ENCODE results near the gene TP53I13. TPM values are rescaled to one million over a fixed set of nuclear protein-coding genes. Genes with fewer than 3 reads are reported as not detected.

Gene TP53I13
- total and polyA plus RNA-seq, 2 of the 13 experiments (the other 11 are each of a cell fraction or from before 2014, with no cell fraction given), result 16.9 to 25.7 TPM

DNA sequence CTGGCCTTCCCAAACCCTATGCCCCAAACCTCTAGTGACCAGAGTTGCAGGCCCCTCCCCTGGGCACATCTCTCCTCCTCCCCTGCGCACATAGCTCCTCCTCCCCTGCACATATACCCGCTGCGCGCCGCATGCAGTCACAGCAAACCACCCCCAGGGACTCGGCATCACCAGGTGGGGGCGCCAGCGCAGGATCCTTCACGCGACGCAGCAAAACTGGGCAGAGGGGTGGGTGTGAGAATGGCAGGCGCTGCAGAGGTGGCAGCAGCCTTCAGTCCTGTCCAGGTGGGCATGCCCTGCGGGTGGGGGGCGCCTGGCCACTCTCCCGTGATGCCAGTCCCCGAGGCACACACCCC lies 48.6 kb downstream of the TP53I13 start (continued):
- TF ChIP-seq CTCF (CRISPR knock-in tag; IDR thresholded peaks at IDR 0.05), result peak; percentile 92
- TF ChIP-seq YY1 (IDR thresholded peaks at IDR 0.05; ENCODE audit: insufficient read depth, insufficient replicate concordance, low read depth, low read length), result peak; percentile 15
- TF ChIP-seq KAT8 (CRISPR knock-in tag; IDR thresholded peaks at IDR 0.05), result peak; percentile 23; the same call in 1 of the 2 replicates
- TF ChIP-seq HDAC2 (CRISPR knock-in tag; IDR thresholded peaks at IDR 0.05), result peak; percentile 45; the same call in 1 of the 2 replicates
- TF ChIP-seq RBM39 (IDR thresholded peaks at IDR 0.05; ENCODE audit: low read depth, low read length, poor library complexity, severe bottlenecking), result peak; percentile 60
- TF ChIP-seq TOPORS (CRISPR knock-in tag; IDR thresholded peaks at IDR 0.05), result no peak
- 0 out of 2 replicates have a peak, but pooled peaks have one; percentile 34 for TF ChIP-seq HMG20B (CRISPR knock-in tag; conservative IDR thresholded peaks at IDR 0.05)
- 0 out of 2 replicates have a peak, but pooled peaks have one; percentile 11 for TF ChIP-seq ZNF891 (CRISPR knock-in tag; IDR thresholded peaks at IDR 0.05)
- TF ChIP-seq GATAD1 (CRISPR knock-in tag; IDR thresholded peaks at IDR 0.05), result 0 out of 2 replicates have a peak, but pooled peaks have one; percentile 20
- TF ChIP-seq TFDP1 (CRISPR knock-in tag; IDR thresholded peaks at IDR 0.05; ENCODE audit: borderline replicate concordance), result peak; percentile 64; the same call in 1 of the 2 replicates
- TF ChIP-seq, protein P1, sequence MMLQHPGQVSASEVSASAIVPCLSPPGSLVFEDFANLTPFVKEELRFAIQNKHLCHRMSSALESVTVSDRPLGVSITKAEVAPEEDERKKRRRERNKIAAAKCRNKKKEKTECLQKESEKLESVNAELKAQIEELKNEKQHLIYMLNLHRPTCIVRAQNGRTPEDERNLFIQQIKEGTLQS (CRISPR knock-in tag; IDR thresholded peaks at IDR 0.05), result no peak
- 0 out of 2 replicates have a peak, but pooled peaks have one; percentile 70 for TF ChIP-seq KDM1A (CRISPR knock-in tag; IDR thresholded peaks at IDR 0.05)
- TF ChIP-seq ZNF800 (CRISPR knock-in tag; IDR thresholded peaks at IDR 0.05), result peak; percentile 59; the same call in 1 of the 2 replicates
- 0 out of 2 replicates have a peak, but pooled peaks have one; percentile 18 for TF ChIP-seq ZNF550 (CRISPR knock-in tag; IDR thresholded peaks at IDR 0.05; ENCODE audit: borderline replicate concordance)
- TF ChIP-seq FOSL2 (CRISPR knock-in tag; IDR thresholded peaks at IDR 0.05), result peak; percentile 46; the same call in 1 of the 2 replicates
- 0 out of 2 replicates have a peak, but pooled peaks have one; percentile 16 for TF ChIP-seq SALL1 (CRISPR knock-in tag; IDR thresholded peaks at IDR 0.05)
- TF ChIP-seq ZSCAN9 (CRISPR knock-in tag; IDR thresholded peaks at IDR 0.05; ENCODE audit: borderline replicate concordance), result 0 out of 2 replicates have a peak, but pooled peaks have one; percentile 42
- TF ChIP-seq ZNF12 (CRISPR knock-in tag; IDR thresholded peaks at IDR 0.05), result 0 out of 2 replicates have a peak, but pooled peaks have one; percentile 24
- TF ChIP-seq ARHGAP35 (CRISPR knock-in tag; IDR thresholded peaks at IDR 0.05; ENCODE audit: borderline replicate concordance), result no peak; the same call in 1 of the 2 replicates
- 0 out of 2 replicates have a peak, but pooled peaks have one; percentile 48 for TF ChIP-seq ZBTB20 (CRISPR knock-in tag; IDR thresholded peaks at IDR 0.05; ENCODE audit: borderline replicate concordance, low read depth)
- TF ChIP-seq ZNF615 (CRISPR knock-in tag; IDR thresholded peaks at IDR 0.05; ENCODE audit: borderline replicate concordance), result 0 out of 2 replicates have a peak, but pooled peaks have one; percentile 38
- no peak for TF ChIP-seq CREB3 (CRISPR knock-in tag; IDR thresholded peaks at IDR 0.05)

Measured in HepG2 (cell line).